Loucy (cell line): Measurements from ENCODE around the gene ZSCAN30.

ENCODE experiments used
- H2AFZ ChIP-seq: fragments of 200-600 bp; sonication (generic); 2 replicates; pipeline ENCODE4 v1.6.0; 2016; ENCODE audit warnings: antibody characterized with exemption, mild to moderate bottlenecking, low read length, moderate library complexity
- H3F3A ChIP-seq: fragments of 200-600 bp; 2 replicates; pipeline ENCODE4 v1.6.0; 2016; ENCODE audit warnings: antibody characterized with exemption, low read depth, mild to moderate bottlenecking
- H3K27me3 ChIP-seq: fragments of 200-600 bp; sonication (generic); 2 replicates; pipeline ENCODE4 v1.6.1; 2014; ENCODE audit warnings: low read length, mild to moderate bottlenecking; ENCODE audit not compliant: insufficient read depth, poor library complexity, severe bottlenecking
- H3K36me3 ChIP-seq: fragments of 200-600 bp; sonication (generic); 2 replicates; pipeline ENCODE4 v1.6.1; 2016; ENCODE audit warnings: low read length; ENCODE audit not compliant: insufficient read depth
- H3K4me1 ChIP-seq: fragments of 200-600 bp; sonication (generic); 2 replicates; pipeline ENCODE4 v1.5.1; 2014; ENCODE audit warnings: low read length, mild to moderate bottlenecking; ENCODE audit not compliant: insufficient read depth, poor library complexity, severe bottlenecking
- H3K4me2 ChIP-seq: fragments of 200-600 bp; sonication (generic); 2 replicates; pipeline ENCODE4 v1.6.0; 2014; ENCODE audit warnings: antibody characterized with exemption, low read length, low read depth, mild to moderate bottlenecking; ENCODE audit not compliant: poor library complexity, severe bottlenecking
- H3K4me3 ChIP-seq: fragments of 200-600 bp; sonication (generic); 2 replicates; pipeline ENCODE4 v1.5.1; 2014; ENCODE audit warnings: low read length, mild to moderate bottlenecking, mixed read lengths; ENCODE audit not compliant: poor library complexity, severe bottlenecking
- H3K79me2 ChIP-seq: fragments of 200-600 bp; sonication (generic); 2 replicates; pipeline ENCODE4 v1.6.1; 2014; ENCODE audit warnings: low read length; ENCODE audit not compliant: insufficient read depth
- H3K9ac ChIP-seq: fragments of 200-600 bp; sonication (generic); 2 replicates; pipeline ENCODE4 v1.6.0; 2014; ENCODE audit warnings: mild to moderate bottlenecking, low read depth, low read length, moderate library complexity; ENCODE audit not compliant: poor library complexity, severe bottlenecking
- H3K9me2 ChIP-seq: fragments of 200-600 bp; sonication (generic); replicated peaks from 2 replicates; pipeline ENCODE4 v1.6.1; 2016; ENCODE audit warnings: low read depth, low read length, mixed read lengths
- H3K9me3 ChIP-seq: fragments of 200-600 bp; sonication (generic); 2 replicates; pipeline ENCODE4 v1.6.1; 2014; ENCODE audit warnings: mild to moderate bottlenecking, antibody characterized with exemption, low read length, low read depth; ENCODE audit not compliant: insufficient read depth
- H4K20me1 ChIP-seq: fragments of 200-600 bp; sonication (generic); 2 replicates; pipeline ENCODE4 v1.6.0; 2014; ENCODE audit warnings: antibody characterized with exemption, low read length, mild to moderate bottlenecking; ENCODE audit not compliant: insufficient read depth, poor library complexity, severe bottlenecking
- CTCF ChIP-seq: fragments of 200-600 bp; sonication (generic); conservative IDR thresholded peaks from 2 replicates; pipeline ENCODE4 v1.5.1; 2014; ENCODE audit warnings: mild to moderate bottlenecking, antibody characterized with exemption, low read length
- EZH2phosphoT487 ChIP-seq: fragments of 200-600 bp; IDR thresholded peaks from 2 replicates; pipeline ENCODE4 v1.6.1; 2018; ENCODE audit warnings: antibody characterized with exemption, mild to moderate bottlenecking, moderate library complexity, borderline replicate concordance

The ZSCAN30 gene

GRCh38 chr18:35290094-35290735, at the start of gene ZSCAN30:
Gene ZSCAN30, minus strand, starts transcription at chr18:35290229. Its CDS starts 25,877 bp downstream, at chr18:35264352.
- peaks cover 54% of the 10 kb centered on the region for H3K79me2 ChIP-seq
- peak within 1 kb of the TSS; percentile 88 for H3K9ac ChIP-seq
- peak within 1 kb of the TSS; percentile 96 for H2AFZ ChIP-seq
- no peaks in the 10 kb centered on the region; the same call in 1 of the 2 replicates for H3K9me3 ChIP-seq
- TF ChIP-seq EZH2phosphoT487 (no peak), CTCF (no peak)
- H3F3A ChIP-seq: no peaks in the 10 kb centered on the region; the same call in 1 of the 2 replicates
- peaks cover 42% of the 10 kb centered on the region for H3K4me1 ChIP-seq
- peak within 1 kb of the TSS; percentile 97 for H3K4me3 ChIP-seq
- no peaks in the 10 kb centered on the region for H3K9me2 ChIP-seq
- no peaks in the 10 kb centered on the region for H3K27me3 ChIP-seq
- no peaks in the 10 kb centered on the region for H4K20me1 ChIP-seq
- H3K4me2 ChIP-seq: peak within 1 kb of the TSS; percentile 92
- H3K36me3 ChIP-seq: no peaks in the 10 kb centered on the region

GRCh38 chr18:35337286-35337685, 47.3 kb upstream of the ZSCAN30 start:
- no peak overlapping the region for H3K4me3 ChIP-seq
- H3K27me3 ChIP-seq: no peaks in the 10 kb centered on the region
- no peak overlapping the region for H3K4me2 ChIP-seq
- no peaks in the 10 kb centered on the region for H3K9me2 ChIP-seq
- H3K36me3 ChIP-seq: peaks cover 70% of the 10 kb centered on the region
- no peaks in the 10 kb centered on the region for H3K9me3 ChIP-seq
- TF ChIP-seq EZH2phosphoT487: no peak
- no peak for TF ChIP-seq CTCF
- H3K79me2 ChIP-seq: peaks cover 44% of the 10 kb centered on the region
- H3K9ac ChIP-seq: no peak overlapping the region
- peaks cover 28% of the 10 kb centered on the region for H3K4me1 ChIP-seq
- H3F3A ChIP-seq: no peaks in the 10 kb centered on the region; the same call in 1 of the 2 replicates
- H4K20me1 ChIP-seq: peaks cover 55% of the 10 kb centered on the region
- H2AFZ ChIP-seq: no peak overlapping the region

DNA sequence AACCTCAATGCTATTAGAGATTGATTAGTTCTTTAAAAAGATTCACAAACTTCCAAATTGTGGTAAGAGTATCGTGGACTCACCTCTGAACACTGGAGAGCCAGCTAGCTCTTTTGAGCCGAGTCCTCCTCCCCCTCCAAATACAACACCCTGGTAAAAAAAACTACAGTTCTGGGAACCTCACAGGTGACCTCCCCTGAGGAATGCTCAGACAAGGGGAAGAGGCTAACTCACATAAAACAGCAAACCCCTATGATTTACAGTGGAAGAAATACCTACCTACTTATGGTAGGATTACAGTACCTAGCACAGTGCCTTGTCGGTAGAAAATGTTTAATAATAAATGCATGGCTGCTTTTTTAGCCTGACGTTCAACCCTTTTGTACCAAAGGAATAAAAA, 45.8 kb upstream of the ZSCAN30 start:
- H3K79me2 ChIP-seq: peaks cover 30% of the 10 kb centered on the region
- no peaks in the 10 kb centered on the region; the same call in 1 of the 2 replicates for H3F3A ChIP-seq
- H3K4me2 ChIP-seq: no peak overlapping the region
- no peak overlapping the region for H3K4me3 ChIP-seq
- no peak overlapping the region for H3K9ac ChIP-seq
- peaks cover 41% of the 10 kb centered on the region for H4K20me1 ChIP-seq
- no peaks in the 10 kb centered on the region for H3K9me2 ChIP-seq
- H3K36me3 ChIP-seq: peaks cover 70% of the 10 kb centered on the region
- H3K9me3 ChIP-seq: no peaks in the 10 kb centered on the region
- no peak overlapping the region for H2AFZ ChIP-seq
- H3K4me1 ChIP-seq: peaks cover 25% of the 10 kb centered on the region
- no peaks in the 10 kb centered on the region for H3K27me3 ChIP-seq
- TF ChIP-seq EZH2phosphoT487 (no peak), CTCF (no peak)
